Measurements from ENCODE around the gene MINDY4. TPM values are rescaled to one million over a fixed set of nuclear protein-coding genes. Genes with fewer than 3 reads are reported as not detected.

Gene MINDY4
- total and polyA plus RNA-seq, 9 donors: 6.9 to 30.3 (median 18.2) TPM

DNA sequence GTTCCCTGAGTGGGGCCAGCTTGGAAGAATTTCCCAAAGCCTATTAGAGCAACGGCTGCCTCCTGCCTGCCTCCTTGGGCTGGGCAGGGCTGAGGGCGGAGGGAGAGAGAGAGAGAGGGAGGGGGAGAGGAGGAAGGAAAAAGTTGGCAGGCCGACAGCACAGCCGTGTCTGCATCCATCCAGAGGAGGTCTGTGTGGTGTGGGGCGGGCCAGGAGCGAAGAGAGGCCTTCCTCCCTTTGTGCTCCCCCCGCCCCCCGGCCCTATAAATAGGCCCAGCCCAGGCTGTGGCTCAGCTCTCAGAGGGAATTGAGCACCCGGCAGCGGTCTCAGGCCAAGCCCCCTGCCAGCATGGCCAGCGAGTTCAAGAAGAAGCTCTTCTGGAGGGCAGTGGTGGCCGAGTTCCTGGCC, 140.3 kb downstream of the MINDY4 start, which contains the start of gene AQP1:
Gene AQP1 (plus strand): TSS at position 293 of the 409 bp plus-strand sequence. CDS start 57 bp downstream, at position 350.
- 12 to 16% (median 12%) methylated on average over 11 to 12 of the region's 12 CpGs for whole genome bisulfite sequencing, 3 donors
- intact Hi-C loops (cut with DNase I): loop anchor here in 1 of 4 donors (10.0 kb wide), 1 partner anchor 97 kb away; no protein-coding TSS in a partner anchor
- H3K36me3 ChIP-seq: no peaks in the 10 kb centered on the region
- TF ChIP-seq, protein P1, sequence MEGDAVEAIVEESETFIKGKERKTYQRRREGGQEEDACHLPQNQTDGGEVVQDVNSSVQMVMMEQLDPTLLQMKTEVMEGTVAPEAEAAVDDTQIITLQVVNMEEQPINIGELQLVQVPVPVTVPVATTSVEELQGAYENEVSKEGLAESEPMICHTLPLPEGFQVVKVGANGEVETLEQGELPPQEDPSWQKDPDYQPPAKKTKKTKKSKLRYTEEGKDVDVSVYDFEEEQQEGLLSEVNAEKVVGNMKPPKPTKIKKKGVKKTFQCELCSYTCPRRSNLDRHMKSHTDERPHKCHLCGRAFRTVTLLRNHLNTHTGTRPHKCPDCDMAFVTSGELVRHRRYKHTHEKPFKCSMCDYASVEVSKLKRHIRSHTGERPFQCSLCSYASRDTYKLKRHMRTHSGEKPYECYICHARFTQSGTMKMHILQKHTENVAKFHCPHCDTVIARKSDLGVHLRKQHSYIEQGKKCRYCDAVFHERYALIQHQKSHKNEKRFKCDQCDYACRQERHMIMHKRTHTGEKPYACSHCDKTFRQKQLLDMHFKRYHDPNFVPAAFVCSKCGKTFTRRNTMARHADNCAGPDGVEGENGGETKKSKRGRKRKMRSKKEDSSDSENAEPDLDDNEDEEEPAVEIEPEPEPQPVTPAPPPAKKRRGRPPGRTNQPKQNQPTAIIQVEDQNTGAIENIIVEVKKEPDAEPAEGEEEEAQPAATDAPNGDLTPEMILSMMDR (IDR thresholded peaks at IDR 0.05): no peak
- no peaks in the 10 kb centered on the region for H3K27me3 ChIP-seq
- H3K27ac ChIP-seq: peak within 1 kb of the TSS in 1 of 2 donors; percentile 20
- peak; percentile 61 to 76 (median 62) for DNase-seq
- peak within 1 kb of the TSS; percentile 14 for H3K4me3 ChIP-seq
- H3K4me1 ChIP-seq (ENCODE audit: insufficient read depth): peaks cover 4% of the 10 kb centered on the region
- no peaks in the 10 kb centered on the region for H3K9me3 ChIP-seq

- Histone ChIP-seq H3K36me3 (no peaks in the 10 kb centered on the region), H3K27me3 (no peaks in the 10 kb centered on the region), H3K4me3 (peak overlapping the region; percentile 14), H3K27ac (no peak overlapping the region), H3K9me3 (no peaks in the 10 kb centered on the region), H3K4me1 (ENCODE audit: insufficient read depth) (peaks cover 4% of the 10 kb centered on the region)
- intact Hi-C loops (cut with DNase I): loop anchor here in 1 of 4 donors (10.0 kb wide), 1 partner anchor 97 kb away; no protein-coding TSS in a partner anchor
- 89 to 91% (median 89%) methylated on average over 26 of the region's 26 CpGs for WGBS, 3 donors
- no peak for TF ChIP-seq POLR2A (IDR thresholded peaks at IDR 0.05)
- no peak for DNase-seq
Observed at GRCh38 chr7:30912021-30912730, 141.0 kb downstream of the MINDY4 start.

DNA sequence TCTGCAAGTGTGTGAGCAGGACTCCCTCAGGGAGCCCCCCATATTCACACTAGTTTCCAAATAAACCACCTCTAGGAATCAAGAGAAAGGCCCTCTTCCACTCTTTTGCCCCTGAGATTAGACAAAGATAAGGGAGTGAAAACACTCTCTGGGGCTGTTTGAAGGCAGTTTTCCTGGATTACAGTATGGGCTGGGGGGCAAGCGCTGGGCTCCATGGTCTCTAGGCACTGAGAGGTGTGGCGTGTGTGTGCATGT, 141.4 kb downstream of the MINDY4 start:
- H3K4me3 ChIP-seq: no peak overlapping the region
- TF ChIP-seq, protein P1 (IDR thresholded peaks at IDR 0.05): no peak
- TF ChIP-seq POLR2A (IDR thresholded peaks at IDR 0.05) (no peak), EP300 (IDR thresholded peaks at IDR 0.05) (no peak)
- no peak overlapping the region for H3K27ac ChIP-seq
- DNase-seq: no peak
- no peaks in the 10 kb centered on the region for H3K9me3 ChIP-seq
- intact Hi-C loops (cut with DNase I): loop anchor here in 1 of 4 donors (10.0 kb wide), 1 partner anchor 98 kb away; no protein-coding TSS in a partner anchor
- H3K4me1 ChIP-seq (ENCODE audit: insufficient read depth): peaks cover 4% of the 10 kb centered on the region
- no peaks in the 10 kb centered on the region for H3K36me3 ChIP-seq
- WGBS, 3 donors: 88 to 97% (median 97%) methylated on average over 2 of the region's 2 CpGs
- H3K27me3 ChIP-seq: no peaks in the 10 kb centered on the region

DNA sequence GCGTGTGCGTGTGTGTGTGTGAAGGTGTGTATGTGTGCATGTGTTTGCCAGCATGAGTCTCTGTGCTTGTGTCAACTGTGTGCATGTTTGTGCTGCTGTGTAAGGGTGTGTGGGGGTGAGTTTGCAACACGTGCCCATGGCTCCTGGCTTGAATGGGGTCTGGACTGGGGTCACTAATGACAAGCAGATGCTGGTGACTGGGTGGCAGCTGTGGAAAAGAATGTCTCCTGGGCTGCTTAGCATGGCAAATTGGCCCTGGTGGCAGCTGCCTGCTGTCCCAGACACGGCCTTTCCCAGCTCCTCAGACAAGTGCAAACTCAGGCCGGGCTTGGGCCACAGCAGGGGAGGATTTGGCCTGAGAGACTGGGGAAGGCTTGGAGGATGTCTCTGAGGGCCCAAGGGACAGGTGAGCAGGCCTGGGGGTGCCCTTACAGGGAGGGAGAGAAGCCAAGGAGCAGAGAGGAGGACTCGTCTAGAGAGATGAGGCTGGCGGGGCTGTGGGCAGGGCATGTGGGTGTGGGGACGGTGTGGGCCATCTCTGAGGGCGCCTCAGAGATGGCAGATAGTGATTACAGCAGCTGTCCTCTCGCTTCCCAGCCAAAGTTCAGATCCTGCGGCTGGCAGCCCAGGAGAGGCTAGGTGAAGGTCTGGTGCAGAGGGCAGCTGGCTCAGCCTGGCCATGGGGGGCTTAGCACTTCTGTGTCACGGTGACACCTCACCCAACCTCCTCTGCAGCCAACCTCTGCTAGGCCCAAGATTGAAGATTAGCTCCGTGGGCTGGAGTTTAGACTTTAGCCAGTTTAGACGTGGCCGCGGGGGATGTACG, 142.0 kb downstream of the MINDY4 start:
- no peaks in the 10 kb centered on the region for H3K9me3 ChIP-seq
- intact Hi-C loops (cut with DNase I): loop anchor here in 1 of 4 donors (10.0 kb wide), 1 partner anchor 98 kb away; no protein-coding TSS in a partner anchor
- 72 to 85% (median 85%) methylated on average over 17 of the region's 17 CpGs for WGBS, 3 donors
- no peaks in the 10 kb centered on the region for H3K27me3 ChIP-seq
- no peak for TF ChIP-seq EP300 (IDR thresholded peaks at IDR 0.05)
- TF ChIP-seq POLR2A (IDR thresholded peaks at IDR 0.05): no peak
- TF ChIP-seq, protein P1 (IDR thresholded peaks at IDR 0.05): no peak
- DNase-seq: no peak
- peaks cover 4% of the 10 kb centered on the region for H3K4me1 ChIP-seq (ENCODE audit: insufficient read depth)
- H3K27ac ChIP-seq: no peak overlapping the region
- no peaks in the 10 kb centered on the region for H3K36me3 ChIP-seq
- H3K4me3 ChIP-seq: no peak overlapping the region
